ENCODE results near the gene AGBL4.

GRCh38 chr1:48830715-48831114 lies 1193.0 kb downstream of the AGBL4 start:
- TF ChIP-seq CTCF (IDR thresholded peaks at IDR 0.05; ENCODE audit: low read length): no peak
- no peak for TF ChIP-seq EZH2 (IDR thresholded peaks at IDR 0.05; ENCODE audit: borderline replicate concordance, low read length)

Measured in OCI-LY1 (cell line).